ENCODE measurements around the gene RTKN2. TPM values are rescaled to one million over a fixed set of nuclear protein-coding genes. Genes with fewer than 3 reads are reported as not detected.
A peak's percentile ranks its signal among the peaks of the same experiment; 100 is the strongest.

RTKN2 gene
- total RNA-seq, 1 donor from 2014 or later, result 27.5 TPM

- TF ChIP-seq CTCF (conservative IDR thresholded peaks at IDR 0.05), result no peak
- DNase-seq (ENCODE audit: low read depth, low spot score), result no peak
- H3K9me3 Mint-ChIP-seq, result peaks cover 3% of the 10 kb centered on the region
- H3K36me3 Mint-ChIP-seq (ENCODE audit: low read depth), result peaks cover 14% of the 10 kb centered on the region
- no peak overlapping the region for H3K4me3 Mint-ChIP-seq
- H3K27me3 Mint-ChIP-seq (ENCODE audit: low read depth), result no peaks in the 10 kb centered on the region
- H3K27ac Mint-ChIP-seq (ENCODE audit: unreplicated experiment), result peak overlapping the region; percentile 17
- H3K4me1 Mint-ChIP-seq, result no peaks in the 10 kb centered on the region
These were observed 44.0 kb downstream of the RTKN2 start for GRCh38 chr10:62224606-62225005.

GRCh38 chr10:62217683-62218082 lies 51.0 kb downstream of the RTKN2 start:
- Mint-ChIP-seq H3K36me3 (ENCODE audit: low read depth) (peaks cover 8% of the 10 kb centered on the region), H3K9me3 (no peaks in the 10 kb centered on the region), H3K27ac (ENCODE audit: unreplicated experiment) (no peak overlapping the region), H3K4me3 (no peak overlapping the region), H3K4me1 (no peaks in the 10 kb centered on the region), H3K27me3 (ENCODE audit: low read depth) (no peaks in the 10 kb centered on the region)
- no peak for DNase-seq (ENCODE audit: low read depth, low spot score)
- TF ChIP-seq CTCF (conservative IDR thresholded peaks at IDR 0.05), result no peak

- DNase-seq (ENCODE audit: low read depth, low spot score), result no peak
- Mint-ChIP-seq H3K4me1 (no peaks in the 10 kb centered on the region), H3K36me3 (ENCODE audit: low read depth) (peaks cover 7% of the 10 kb centered on the region), H3K4me3 (no peak overlapping the region), H3K27ac (ENCODE audit: unreplicated experiment) (no peak overlapping the region), H3K27me3 (ENCODE audit: low read depth) (no peaks in the 10 kb centered on the region), H3K9me3 (no peaks in the 10 kb centered on the region)
- no peak for TF ChIP-seq CTCF (conservative IDR thresholded peaks at IDR 0.05)
These were observed 54.2 kb downstream of the RTKN2 start for GRCh38 chr10:62214364-62214874.

- Mint-ChIP-seq H3K9me3 (no peaks in the 10 kb centered on the region), H3K36me3 (ENCODE audit: low read depth) (peaks cover 7% of the 10 kb centered on the region), H3K27me3 (ENCODE audit: low read depth) (no peaks in the 10 kb centered on the region), H3K4me3 (no peak overlapping the region), H3K4me1 (no peaks in the 10 kb centered on the region), H3K27ac (ENCODE audit: unreplicated experiment) (no peak overlapping the region)
- DNase-seq (ENCODE audit: low read depth, low spot score), result no peak
- TF ChIP-seq CTCF (conservative IDR thresholded peaks at IDR 0.05), result no peak
These were observed 62.8 kb downstream of the RTKN2 start for GRCh38 chr10:62205750-62206399.

GRCh38 chr10:62199584-62199983 lies 69.1 kb downstream of the RTKN2 start:
- DNase-seq (ENCODE audit: low read depth, low spot score), result no peak
- Mint-ChIP-seq H3K9me3 (no peaks in the 10 kb centered on the region), H3K27me3 (ENCODE audit: low read depth) (no peaks in the 10 kb centered on the region), H3K4me3 (no peak overlapping the region), H3K4me1 (peaks cover 26% of the 10 kb centered on the region), H3K27ac (ENCODE audit: unreplicated experiment) (no peak overlapping the region), H3K36me3 (ENCODE audit: low read depth) (peaks cover 12% of the 10 kb centered on the region)
- no peak for TF ChIP-seq CTCF (conservative IDR thresholded peaks at IDR 0.05)

All from neural crest cell (in vitro differentiated cells).